C1 segment of cervical spinal cord (tissue), 14 donors: ENCODE results near the gene HDAC4.
A peak's percentile ranks its signal among the peaks of the same experiment; 100 is the strongest.

ENCODE experiments used
- DNase-seq, 14 donors: peaks; one replicate each; lab custom pipeline; 2025; lab: John Stamatoyannopoulos, UW

The HDAC4 gene

DNA sequence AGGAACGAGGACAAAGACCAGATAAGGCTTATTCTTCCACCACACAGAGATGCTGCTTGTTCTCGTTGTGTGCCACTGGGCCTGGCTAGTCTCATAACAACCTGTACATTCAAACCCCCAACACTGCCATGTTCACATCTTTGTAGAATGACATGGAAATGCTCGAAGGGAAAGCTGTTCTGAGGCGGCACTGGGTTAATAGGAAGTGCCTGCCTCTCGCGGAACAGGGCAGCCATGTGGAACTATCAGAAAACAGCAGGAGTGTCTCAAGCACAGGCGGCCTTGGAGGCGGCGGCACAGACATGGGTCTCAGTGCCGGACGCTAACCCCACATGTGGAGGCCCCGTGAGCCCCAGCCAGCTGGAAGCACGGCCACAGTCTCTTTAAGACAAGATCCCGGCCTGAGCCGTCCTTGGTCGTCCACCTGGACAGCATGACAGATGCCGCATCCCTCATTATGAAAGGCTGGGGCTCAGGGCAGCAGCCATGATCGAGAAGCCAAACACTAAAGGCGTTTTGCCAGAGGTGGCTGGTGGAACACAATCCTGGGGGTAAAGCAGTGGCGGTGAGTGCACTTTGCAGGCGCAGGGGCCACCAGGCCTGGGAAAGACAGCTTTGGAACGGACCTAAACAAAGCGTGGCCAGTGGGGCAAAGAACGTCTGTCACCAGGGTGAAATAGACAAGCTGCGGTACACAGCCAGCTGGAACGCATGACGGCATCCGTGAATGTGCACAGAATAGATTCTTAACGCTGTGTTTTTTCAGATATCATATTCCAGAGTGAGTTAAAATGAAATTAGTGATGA is 161.0 kb downstream of the HDAC4 start:
- peak in 6 of 14 donors; percentile 60 to 76 (median 72) for DNase-seq

DNA sequence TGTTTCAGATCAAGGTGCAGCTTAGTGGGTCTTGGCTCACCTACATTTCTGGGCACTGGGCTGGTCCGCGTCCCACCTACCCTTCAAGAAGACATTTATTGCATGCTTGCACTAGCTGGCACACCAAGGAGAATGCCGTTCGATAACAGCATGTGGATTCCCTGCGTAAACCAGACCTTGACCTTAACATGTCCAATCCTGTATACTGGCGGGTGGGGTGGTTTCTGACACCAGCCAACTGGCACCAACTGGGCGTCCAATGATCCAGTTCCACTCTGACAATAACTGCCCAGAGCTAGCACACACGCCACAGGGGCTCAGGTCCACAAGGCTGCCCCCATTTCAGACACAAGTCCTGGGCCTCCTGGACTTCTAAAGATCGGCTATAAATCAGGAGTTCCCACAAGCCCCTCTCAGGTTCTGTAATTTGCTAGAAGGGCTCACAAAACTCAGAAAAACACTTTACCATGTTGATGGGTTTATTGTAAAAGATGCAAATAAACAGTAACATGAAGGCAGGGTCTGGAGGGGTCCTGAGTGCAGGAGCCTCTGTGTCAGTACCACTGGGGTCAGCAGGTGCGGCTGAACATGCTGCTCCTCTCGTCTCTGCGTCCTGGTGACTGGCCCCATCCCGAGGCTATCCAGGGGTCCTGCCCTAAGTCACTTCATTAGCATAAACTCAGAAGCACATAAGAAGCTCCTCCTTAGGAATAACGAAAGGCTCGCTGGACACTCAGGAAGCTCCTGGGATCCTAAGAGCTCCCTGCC is 161.8 kb downstream of the HDAC4 start:
- DNase-seq: no peak

DNA sequence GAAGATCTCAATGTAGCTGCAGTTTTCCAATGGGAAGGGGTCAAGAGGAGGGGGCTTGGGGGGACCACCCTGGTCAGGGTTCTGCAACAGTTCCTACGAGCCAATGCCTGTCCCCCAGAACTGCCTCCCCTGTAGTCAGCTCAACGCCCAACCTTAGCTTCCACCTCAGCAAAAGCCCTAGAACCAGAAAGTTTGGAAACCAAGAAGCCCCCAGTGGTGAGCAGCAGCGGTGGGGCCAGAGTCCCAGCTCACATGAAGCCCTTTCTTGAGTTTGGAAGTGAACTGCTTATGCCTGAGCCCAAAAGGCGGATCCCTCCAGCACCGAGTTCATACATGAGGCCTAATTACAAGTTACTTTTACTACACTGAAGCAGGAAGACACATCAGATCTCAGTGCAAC is 162.4 kb downstream of the HDAC4 start:
- no peak for DNase-seq

DNA sequence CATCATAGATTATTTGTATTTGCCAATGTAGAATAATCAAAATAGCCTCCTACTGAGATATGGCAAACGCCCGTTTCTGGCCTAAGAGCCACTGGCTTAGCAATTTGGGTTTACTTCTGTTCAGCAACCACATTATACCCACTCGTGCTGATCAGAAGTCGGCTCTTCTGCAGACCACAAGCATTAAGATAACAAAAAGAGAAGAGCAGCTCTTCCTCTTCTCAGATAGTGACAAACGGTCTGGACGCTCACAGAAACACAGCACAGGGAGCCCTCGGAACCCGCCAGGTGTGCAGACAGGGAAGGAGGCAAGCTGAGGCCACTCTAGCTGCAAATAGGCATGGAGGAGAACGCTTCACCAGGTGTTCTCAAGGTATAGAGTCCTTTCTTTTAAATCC is 164.0 kb downstream of the HDAC4 start:
- no peak for DNase-seq

DNA sequence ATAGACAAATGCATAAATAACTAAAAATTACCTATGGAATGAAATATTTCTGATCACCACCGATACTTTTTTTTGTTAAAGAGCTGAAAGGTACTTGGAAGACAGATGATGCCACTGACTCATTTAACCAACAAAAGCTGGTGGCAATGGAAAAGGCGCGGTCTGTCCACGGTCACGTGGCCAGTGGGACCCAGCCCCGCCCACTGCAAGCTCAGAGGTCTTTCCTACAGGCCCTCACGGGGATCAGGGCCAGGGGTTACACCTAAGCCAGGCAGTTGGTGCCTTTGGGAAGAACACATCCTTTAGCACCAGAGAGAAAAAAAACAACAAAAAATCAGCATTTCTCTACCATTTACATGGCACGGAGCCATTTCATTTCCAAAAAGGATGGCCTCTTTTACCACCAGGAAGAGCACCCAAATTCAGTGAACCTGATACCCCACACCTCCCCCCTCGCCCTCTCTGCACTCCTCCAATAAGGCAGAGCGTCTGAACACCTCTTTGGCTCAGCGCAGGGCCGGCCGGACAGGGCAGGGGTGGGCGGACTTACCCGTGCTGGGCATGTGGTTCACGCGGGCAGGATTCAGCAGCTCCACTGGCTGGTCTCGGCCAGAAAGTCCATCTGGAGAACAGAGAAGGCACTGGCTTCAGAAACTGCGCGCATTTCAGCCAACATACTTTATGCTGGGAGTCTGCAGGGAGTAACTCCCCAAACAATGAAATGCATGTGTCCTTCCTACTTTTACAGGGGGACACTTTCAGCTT is 164.6 kb downstream of the HDAC4 start:
- DNase-seq: peak in 3 of 14 donors; percentile 37 to 82 (median 42)

DNA sequence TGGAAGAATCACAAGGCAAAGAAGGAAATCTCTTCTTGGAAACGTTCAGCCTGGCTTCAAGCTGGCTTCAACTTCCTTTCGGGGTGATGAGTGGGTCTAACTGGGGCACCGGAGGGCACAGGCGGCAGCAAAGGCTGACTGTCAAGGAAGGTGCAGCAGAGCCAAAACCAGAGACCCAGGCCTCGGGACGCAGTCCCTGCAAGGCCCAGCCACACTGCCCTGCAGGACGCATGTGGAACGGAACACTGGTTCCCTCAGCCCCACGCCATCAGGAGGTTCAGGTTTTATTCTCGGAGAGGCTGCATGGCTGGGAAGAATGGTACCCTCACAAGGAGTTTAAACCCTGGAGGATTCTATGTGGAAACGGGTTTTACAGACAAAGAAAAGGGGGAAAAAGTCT is 165.5 kb downstream of the HDAC4 start:
- DNase-seq: no peak

DNA sequence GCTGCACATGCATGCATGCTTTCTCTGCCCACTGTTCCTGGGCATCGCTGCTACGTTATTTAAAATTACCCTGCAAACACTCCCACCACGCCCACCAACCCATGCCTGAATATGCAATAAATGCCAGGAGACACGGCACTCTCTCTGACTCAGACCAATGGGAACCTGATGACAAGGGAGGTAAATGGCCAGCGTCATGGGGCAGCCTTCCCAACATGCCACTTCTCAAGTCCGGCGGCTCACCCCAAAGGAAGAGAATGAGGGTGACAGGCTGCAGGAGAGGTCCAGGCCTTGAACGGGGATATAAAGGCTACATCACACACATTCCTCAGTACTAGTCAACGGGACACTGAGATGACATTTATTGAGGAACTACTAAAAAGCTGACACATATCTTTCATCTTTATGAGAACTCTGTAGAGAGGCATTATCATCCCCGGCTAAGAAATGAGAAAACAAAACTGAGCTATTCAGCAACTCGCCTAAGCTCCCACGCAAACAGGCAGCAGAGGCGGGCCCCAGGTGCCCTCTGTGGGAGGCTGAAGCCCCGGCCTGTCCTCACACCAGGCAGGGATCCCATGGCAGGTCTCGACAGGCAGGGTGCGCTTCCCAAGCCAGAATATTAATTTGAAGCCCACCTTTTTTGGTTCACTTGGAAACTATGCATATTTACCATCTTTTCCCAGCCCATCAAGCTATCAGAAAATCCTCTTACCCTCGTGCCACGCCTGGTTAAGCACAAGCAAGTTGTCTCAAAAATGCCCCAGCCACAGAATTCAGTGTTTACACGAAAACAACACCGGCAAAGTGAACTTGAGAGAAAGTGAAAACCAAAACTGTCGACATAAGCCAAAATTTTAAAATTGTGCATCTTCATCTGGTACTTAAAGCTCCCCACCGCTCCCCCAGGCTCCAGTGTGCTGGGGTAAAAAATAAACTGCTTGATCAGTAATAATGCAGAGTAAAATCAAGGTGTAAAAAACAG is 166.3 kb downstream of the HDAC4 start:
- DNase-seq: no peak

DNA sequence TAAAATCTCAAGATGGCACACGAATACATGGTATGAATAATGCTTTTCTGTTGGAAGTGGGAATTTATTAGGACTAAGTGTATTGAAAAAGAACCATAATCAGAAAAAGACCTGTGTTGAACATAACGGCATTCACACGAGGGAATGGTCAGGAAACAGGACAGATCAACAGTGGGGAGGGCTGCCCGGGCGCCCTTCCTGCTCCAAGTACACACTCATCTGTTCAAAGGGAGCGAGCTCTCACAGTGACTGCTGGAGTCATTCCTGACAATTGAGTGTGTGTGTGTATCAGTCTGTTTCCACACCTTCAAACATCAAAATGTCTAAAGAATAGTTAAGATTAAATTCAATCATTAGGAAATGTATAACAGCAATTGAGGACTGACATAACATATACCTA is 167.2 kb downstream of the HDAC4 start:
- DNase-seq: no peak

DNA sequence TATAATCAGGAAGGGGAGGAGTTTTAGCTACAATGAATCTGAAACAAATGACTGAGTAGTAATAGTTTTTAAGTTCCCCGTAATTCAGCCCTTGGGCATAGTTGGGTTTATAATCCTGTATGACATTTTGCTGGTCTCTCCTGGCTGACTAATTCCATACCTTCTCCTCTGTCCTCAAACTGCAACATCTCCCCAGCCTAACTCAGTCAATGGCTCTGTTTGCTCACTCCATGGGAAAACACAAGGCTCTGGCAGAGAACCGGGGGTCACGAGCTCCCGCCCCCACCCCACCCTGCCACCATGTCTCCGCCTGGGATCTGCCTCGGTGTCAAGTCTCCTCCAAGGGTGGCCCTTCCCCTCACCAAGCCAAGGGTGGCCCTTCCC is 168.6 kb downstream of the HDAC4 start:
- DNase-seq: no peak

DNA sequence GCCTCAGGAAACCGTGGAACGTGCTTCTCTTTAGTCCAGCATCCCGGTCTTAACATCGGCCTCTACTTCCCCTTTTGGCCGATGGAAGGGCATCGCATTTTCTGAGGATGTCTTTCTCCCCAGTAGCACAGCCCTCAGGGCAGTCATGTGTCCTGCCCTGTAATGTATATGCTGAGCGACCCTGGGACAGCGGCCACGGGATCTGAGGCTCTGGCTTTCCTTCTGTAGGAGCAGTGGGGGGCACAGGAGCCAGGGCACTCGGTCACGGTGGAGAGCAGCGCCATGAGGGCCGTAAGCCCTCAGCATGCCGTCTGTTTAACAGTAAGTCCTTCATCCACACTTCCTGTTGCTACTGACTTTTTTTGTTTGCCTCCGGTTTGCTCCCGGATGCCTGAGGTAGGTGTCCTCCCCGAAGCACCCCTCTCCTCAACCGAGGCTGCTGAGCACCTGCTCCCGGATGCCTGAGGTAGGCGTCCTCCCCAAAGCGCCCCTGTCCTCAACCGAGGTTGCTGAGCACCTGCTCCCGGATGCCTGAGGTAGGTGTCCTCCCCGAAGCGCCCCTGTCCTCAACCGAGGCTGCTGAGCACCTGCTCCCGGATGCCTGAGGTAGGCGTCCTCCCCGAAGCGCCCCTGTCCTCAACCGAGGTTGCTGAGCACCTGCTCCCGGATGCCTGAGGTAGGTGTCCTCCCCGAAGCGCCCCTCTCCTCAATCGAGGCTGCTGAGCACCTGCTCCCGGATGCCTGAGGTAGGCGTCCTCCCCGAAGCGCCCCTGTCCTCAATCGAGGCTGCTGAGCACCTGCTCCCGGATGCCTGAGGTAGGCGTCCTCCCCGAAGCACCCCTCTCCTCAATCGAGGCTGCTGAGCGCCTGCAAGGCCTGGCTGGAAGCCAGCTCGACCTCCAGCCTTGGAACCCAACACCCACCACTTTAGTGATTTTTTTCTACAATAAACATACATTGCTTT is 169.3 kb downstream of the HDAC4 start:
- no peak for DNase-seq

DNA sequence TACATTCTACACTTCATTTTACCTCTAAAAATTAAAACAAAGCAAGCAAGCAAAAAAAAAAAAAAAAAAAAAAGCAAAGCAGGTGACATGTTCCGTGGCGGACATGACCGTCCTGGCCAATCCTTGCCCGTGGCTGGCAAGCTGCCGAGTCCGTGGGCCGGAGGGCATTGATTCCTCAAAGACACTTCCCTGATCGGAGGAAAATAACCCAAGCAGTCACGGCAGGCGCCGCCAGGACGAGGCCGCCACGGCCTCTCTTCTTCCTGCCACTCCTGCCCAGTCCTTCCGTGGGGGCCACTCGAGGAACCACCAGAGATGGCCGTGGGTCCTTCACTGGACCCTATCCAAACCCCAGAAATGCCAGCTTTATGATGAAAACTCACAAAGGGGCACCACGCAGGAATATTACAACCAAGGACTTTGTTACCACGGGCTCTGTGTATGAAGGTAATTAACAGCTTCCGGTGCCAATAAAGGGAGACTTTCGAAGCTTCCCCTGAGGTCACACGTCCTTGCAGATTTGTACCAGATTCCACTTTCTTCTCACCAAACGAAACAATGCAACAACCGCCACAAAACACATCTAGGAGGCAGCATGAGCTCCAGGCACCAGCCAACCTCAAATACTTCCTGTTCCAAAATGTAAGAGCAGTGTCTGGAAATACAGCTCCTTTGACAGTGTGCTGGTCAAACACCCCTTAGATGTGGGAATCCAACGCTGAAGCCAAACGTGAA is 170.3 kb downstream of the HDAC4 start:
- peak in 1 of 14 donors; percentile 34 for DNase-seq

DNA sequence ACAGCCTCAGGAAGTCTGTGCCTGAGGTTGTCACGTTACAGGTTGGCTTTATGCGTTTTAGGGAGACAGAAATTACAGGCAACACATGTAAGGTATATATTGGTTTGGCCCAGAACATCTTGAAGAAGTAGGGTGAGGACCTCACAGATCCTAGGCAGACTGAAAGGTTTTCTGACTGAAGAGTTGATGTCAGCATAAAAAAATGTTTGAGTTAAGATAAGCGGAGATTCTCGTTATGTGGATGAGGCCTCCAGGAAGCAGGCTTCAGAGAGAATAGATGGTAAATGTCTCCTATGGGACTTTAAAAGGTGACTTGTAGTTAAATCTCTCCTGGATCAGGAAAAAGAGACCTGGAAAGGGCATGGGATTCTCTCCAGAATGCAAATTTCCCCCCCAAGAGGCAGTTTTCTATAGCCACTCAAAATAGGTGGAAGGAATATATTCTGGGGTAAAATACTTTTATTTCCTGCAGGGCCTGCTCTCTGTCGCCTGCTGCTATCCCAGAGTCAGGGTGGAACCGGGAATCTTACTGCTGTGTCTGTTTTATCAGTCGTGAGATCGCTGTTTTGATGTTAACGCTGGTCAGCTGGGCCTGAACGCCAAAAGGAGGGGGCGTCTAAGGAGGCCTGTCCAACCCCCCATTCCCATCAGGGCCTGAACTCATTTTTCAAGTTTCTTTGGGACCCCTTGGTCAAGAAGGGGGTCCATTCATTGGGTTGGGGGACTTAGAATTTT is 171.1 kb downstream of the HDAC4 start:
- no peak for DNase-seq

DNA sequence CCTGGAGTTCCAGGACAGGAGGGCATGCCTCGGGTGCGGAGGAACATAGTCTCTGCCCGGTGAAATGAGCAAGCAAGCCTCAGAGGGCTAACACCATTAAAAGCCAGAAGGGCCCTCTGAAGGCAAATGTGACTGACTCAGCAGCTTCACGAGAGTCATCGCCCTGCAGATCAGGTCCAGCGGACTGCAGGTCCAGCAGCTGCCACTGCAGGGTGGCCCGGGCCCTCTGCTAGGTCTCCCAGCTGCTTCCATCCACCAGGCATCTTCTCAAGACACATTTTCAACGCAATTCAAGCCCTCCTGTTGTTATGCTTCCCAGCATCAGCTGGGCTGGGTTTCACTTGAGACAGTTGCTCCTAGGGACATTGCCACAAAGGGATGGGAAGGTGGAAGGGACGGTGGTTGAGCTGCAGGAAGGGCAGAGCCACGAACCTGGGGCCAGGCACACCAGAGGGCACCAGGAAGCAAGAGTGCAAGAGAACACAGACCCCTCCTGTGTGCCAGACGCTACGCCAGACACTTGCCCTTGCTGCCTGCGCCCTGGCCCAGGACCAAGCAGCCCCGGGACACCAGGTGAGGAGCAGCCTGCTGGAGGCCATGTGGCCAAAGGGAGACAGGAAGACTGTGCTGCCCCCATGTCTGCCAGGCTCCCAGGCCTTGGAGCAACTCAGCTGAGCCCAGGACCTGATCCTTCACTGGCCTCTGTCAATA is 173.0 kb downstream of the HDAC4 start:
- peak in 3 of 14 donors; percentile 41 to 69 (median 49) for DNase-seq

DNA sequence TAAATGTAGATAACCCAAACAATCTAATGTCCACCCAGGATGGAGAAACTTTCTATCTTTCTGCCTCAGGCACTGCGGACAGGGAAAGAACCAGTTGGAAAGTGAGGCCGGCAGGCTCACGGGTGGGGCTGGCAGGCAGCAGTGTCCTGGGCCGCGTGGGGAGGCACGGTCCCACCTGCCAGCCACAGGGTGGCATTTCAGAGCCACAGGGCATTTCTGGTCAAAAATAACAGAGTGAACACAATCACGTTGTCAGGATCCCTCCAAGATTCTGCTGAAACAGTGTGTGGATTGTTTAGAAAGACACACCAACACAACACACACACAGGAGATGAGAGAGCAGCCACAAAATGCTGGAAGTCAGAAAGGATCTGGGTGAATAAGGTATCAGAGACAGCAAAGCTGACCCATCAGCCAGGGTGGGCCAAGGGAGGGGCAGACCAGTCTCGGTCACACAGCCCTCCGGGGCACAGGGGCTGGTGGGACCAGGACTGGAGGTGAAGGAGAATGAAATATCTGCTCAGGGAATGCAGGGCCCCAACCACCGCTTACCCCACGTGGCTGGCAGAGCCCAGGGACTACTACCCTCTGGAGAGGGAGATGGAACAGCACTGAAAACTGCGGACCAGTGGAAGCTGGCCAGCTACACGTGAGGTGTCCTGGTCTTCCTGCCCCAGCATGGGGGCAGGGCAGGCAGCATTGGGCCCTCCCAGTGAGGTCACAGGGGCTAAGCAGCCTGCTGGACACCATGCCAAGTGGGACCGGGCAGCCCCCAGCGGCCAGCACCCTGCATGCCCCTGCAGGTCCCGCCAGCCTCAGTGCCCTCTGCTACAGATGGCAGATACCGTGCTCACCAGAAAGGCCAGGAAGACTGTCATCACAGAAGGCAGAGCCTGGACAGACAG is 173.9 kb downstream of the HDAC4 start:
- DNase-seq: peak in 2 of 14 donors; percentile 18 to 48

DNA sequence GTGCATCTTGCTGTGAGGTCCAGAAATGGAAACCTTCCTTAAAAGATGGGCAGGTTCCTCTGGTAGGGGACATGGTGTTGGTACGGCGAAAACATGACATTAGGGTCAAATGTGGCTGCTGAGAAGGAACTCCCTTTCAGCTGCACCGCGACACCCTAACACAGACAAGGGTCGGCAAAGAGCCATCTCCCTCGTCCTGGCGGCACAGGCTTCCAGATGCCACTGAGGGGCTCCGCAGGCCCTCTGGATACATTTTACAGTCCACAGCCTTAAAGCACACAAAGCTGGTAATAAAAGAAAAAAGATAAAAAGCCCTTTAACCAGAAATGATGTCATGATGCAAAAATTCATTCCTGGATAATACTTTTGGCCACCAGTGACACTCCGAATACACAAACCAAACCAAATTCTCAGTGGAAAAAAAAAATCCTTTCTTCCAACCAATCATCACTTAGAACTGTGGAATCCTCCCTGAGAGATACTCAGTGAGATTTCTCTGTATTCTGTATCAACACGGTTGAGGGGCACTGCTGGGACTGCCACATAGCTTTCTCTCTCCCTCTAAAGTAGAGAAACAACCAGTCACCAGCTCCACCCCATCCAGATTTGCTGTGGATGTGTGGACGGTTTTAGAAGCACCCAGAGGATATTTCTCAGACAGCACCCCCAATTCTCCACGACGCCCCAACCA is 174.8 kb downstream of the HDAC4 start:
- DNase-seq: peak in 1 of 14 donors; percentile 48

DNA sequence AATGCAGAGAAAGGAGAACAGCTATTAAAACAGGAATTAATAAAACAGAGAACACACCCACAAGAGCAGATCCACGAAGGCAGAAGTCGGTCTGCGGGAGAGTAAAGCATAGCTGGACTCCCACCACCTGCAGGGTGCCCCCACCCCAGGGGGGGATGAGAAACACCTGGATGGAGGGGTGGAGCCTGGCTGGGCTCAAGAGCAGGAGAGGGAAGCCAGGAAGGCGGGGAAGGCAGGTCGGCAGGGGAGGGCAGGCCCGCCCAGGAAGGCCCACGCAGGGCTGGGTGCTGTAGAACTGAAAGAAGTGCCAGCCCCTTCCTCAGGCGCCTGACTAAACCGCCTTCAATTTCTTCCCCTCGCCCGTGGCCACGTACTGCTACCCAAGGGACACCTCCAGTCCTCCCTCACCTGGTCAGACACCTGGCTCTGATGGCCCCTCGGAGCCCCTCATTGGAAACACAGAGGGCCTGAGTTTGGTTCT is 175.4 kb downstream of the HDAC4 start:
- DNase-seq: no peak
